HepG2 (cell line): ENCODE data around the gene ATP5F1A. TPM values are rescaled to one million over a fixed set of nuclear protein-coding genes. Genes with fewer than 3 reads are reported as not detected.

Experiments used
- ATAC-seq: fragments of 200-7000 bp; cut with Tn5 transposase; 3 replicates; pipeline ENCODE4 v1.9.1; 2020; ENCODE audit warnings: mild to moderate bottlenecking, moderate library complexity
- BruUV-seq: library from RNA; stranded (reverse); fragments of 400-500 nt; replicated peaks from 2 replicates; lab custom pipeline; 2021; lab: Mats Ljungman, UMichigan
- CTCF ChIA-PET: fragments of 300-600 bp; formaldehyde crosslinking; extraction: SDS; loops from one replicate; lab custom pipeline; 2021; ENCODE audit warnings: low total read pairs, inconsistent platforms, low intra/inter-chr PET ratio; lab: Yijun Ruan, JAX
- POLR2A ChIA-PET: fragments of 350-600 bp; sonication (Branson Sonifier 250); formaldehyde crosslinking; loops from one replicate; lab custom pipeline; 2020; ENCODE audit warnings: antibody characterized with exemption, inconsistent platforms; lab: Yijun Ruan, JAX
- DNase-seq: peaks from one replicate; pipeline ENCODE4 v3.0.0-alpha.2; 2015; ENCODE audit warnings: low spot score
- FAIRE-seq: peaks from 3 replicates; lab custom pipeline; 2011; peaks lifted over from hg19 to GRCh38; lab: Jason Lieb, UNC
- H2AFZ ChIP-seq: one replicate; pipeline ENCODE4 v1.6.1; 2011; ENCODE audit warnings: low read length, inconsistent platforms
- H3K27ac ChIP-seq: fragments of 300-600 bp; 3 replicates; pipeline ENCODE4 v1.8.0; 2011; ENCODE audit warnings: mixed run types, mild to moderate bottlenecking, mixed read lengths, low read length, inconsistent platforms; ENCODE audit not compliant: insufficient read depth; ENCODE audit errors: extremely low read length
- H3K27me3 ChIP-seq, 2 experiments: fragments of 200-600 bp in 1 of 2; 2 replicates in 1 of 2; 3 replicates in 1 of 2; pipeline versions ENCODE4 v1.6.0 to v1.8.0; 2011; ENCODE audit warnings: low read length in 2 of 2, mild to moderate bottlenecking in 2 of 2, moderate library complexity in 2 of 2, inconsistent platforms in 1 of 2; ENCODE audit not compliant: insufficient read depth in 2 of 2, control insufficient read depth in 1 of 2
- H3K36me3 ChIP-seq, 2 experiments: fragments of 200-600 bp in 1 of 2; replicated peaks in 1 of 2; 2 replicates in 1 of 2; 3 replicates in 1 of 2; pipeline versions ENCODE4 v1.5.1 to v1.8.0; 2011; ENCODE audit warnings: low read length in 2 of 2, inconsistent platforms in 1 of 2; ENCODE audit not compliant: insufficient read depth in 2 of 2, control insufficient read depth in 1 of 2
- H3K4me1 ChIP-seq: 2 replicates; pipeline ENCODE4 v1.5.1; 2012; ENCODE audit warnings: low read length, inconsistent platforms; ENCODE audit not compliant: insufficient read depth
- H3K4me2 ChIP-seq: 2 replicates; pipeline ENCODE4 v1.6.0; 2011; ENCODE audit warnings: low read depth, low read length, inconsistent platforms
- H3K4me3 ChIP-seq, 3 experiments: fragments of 200-600 bp in 1 of 3; sonication (generic), shearing (Covaris generic) in 1 of 3; replicated peaks in 1 of 3; 2 replicates each; pipeline ENCODE4 v1.5.1; 2011 to 2016; ENCODE audit warnings: low read length in 3 of 3, inconsistent platforms in 2 of 3, low read depth in 2 of 3, mild to moderate bottlenecking in 2 of 3, control low read depth in 1 of 3, mixed read lengths in 1 of 3; ENCODE audit not compliant: insufficient read depth in 1 of 3
- H3K79me2 ChIP-seq: one replicate; pipeline ENCODE4 v1.6.1; 2011; ENCODE audit warnings: low read length, inconsistent platforms; ENCODE audit not compliant: insufficient read depth
- H3K9ac ChIP-seq: 2 replicates; pipeline ENCODE4 v1.6.0; 2011; ENCODE audit warnings: mild to moderate bottlenecking, low read depth, low read length, inconsistent platforms; ENCODE audit not compliant: insufficient read depth
- H3K9me3 ChIP-seq: 2 replicates; pipeline ENCODE4 v1.5.1; 2012; ENCODE audit warnings: mild to moderate bottlenecking, low read length
- H4K20me1 ChIP-seq: 2 replicates; pipeline ENCODE4 v1.6.0; 2011; ENCODE audit warnings: inconsistent platforms, mild to moderate bottlenecking, low read length, moderate library complexity; ENCODE audit not compliant: insufficient read depth
- GLI4 ChIP-seq: sonication (generic); formaldehyde crosslinking; IDR thresholded peaks from 2 replicates; pipeline ENCODE4 v1.5.1; 2020; ENCODE audit warnings: missing genetic modification reagents, mild to moderate bottlenecking, moderate library complexity, borderline replicate concordance
- IKZF1 ChIP-seq: fragments of 450-650 bp; IDR thresholded peaks from 2 replicates; pipeline ENCODE4 v1.7.1; 2016
- JARID2 ChIP-seq: sonication (generic); formaldehyde crosslinking; IDR thresholded peaks from 2 replicates; pipeline ENCODE4 v1.8.1; 2023; ENCODE audit warnings: missing genetic modification reagents, inconsistent platforms; ENCODE audit not compliant: insufficient replicate concordance
- KDM3A ChIP-seq: IDR thresholded peaks from 2 replicates; pipeline ENCODE4 v1.6.1; 2018; ENCODE audit warnings: low read depth, missing compliant biosample characterization
- SMYD3 ChIP-seq: sonication (generic); formaldehyde crosslinking; IDR thresholded peaks from 2 replicates; pipeline ENCODE4 v1.8.1; 2023; ENCODE audit warnings: mild to moderate bottlenecking, missing genetic modification reagents
- SOX13 ChIP-seq, 3 experiments: fragments of 450-650 bp in 1 of 3; sonication (generic) in 1 of 3; formaldehyde crosslinking in 1 of 3; IDR thresholded peaks in 2 of 3; conservative IDR thresholded peaks in 1 of 3; 2 replicates each; pipeline versions ENCODE4 v1.5.0 to v1.6.1; 2016 to 2020; ENCODE audit warnings: antibody characterized with exemption in 1 of 3, mild to moderate bottlenecking in 1 of 3, missing compliant biosample characterization in 1 of 3, missing genetic modification reagents in 1 of 3, moderate library complexity in 1 of 3
- SRSF1 ChIP-seq: fragments of 200-400 bp; formaldehyde crosslinking; optimal IDR thresholded peaks from 2 replicates; pipeline ENCODE3; 2017; ENCODE audit warnings: mild to moderate bottlenecking, low read depth, low read length, moderate library complexity
- TOE1 ChIP-seq: sonication (generic); formaldehyde crosslinking; IDR thresholded peaks from 2 replicates; pipeline ENCODE4 v1.4.0; 2020; ENCODE audit warnings: mild to moderate bottlenecking, missing genetic modification reagents
- ZNF562 ChIP-seq: sonication (generic); formaldehyde crosslinking; IDR thresholded peaks from 2 replicates; pipeline ENCODE4 v1.8.0; 2022; ENCODE audit warnings: missing genetic modification reagents, borderline replicate concordance
- ZNF773 ChIP-seq: sonication (generic); formaldehyde crosslinking; IDR thresholded peaks from 2 replicates; pipeline ENCODE4 v1.4.0; 2020; ENCODE audit warnings: missing genetic modification reagents, borderline replicate concordance
- WGBS: methylation state at CpG from one replicate; pipeline ENCODE4 v1.1.6; 2017; ENCODE audit warnings: low lambda C conversion rate; 5-methylcytosine and 5-hydroxymethylcytosine counted together
- in situ Hi-C: cut with HindIII; loops from 2 replicates; pipeline ENCODE4 v1.10.0; 2017; ENCODE audit warnings: low pct_unique_long_range_greater_than_20kb; ENCODE audit not compliant: extremely low pct_ligation_motif_present
- intact Hi-C: fragments of 100-400 bp; cut with micrococcal nuclease; formaldehyde crosslinking; loops from one replicate; pipeline ENCODE4 v1.10.0; 2022; ENCODE audit not compliant: unreplicated experiment
- polyA plus RNA-seq, 8 experiments: library from polyadenylated mRNA; depleted of rRNA in 3 of 8; stranded (reverse) in 7 of 8; unstranded in 1 of 8; fragments of >200 nt; fragmentation: Illumina TruSeq in 4 of 8; extraction: Trizol in 4 of 8; gene quantifications; 2 replicates each; pipeline versions ENCODE4 v1.2.1 to v1.2.3, GENCODE V29; 2011 to 2016; ENCODE audit warnings: low read depth in 4 of 8, missing spikeins in 1 of 8, mixed read lengths in 1 of 8; ENCODE audit not compliant: insufficient read depth in 1 of 8
- total RNA-seq, 5 experiments: library from RNA; depleted of rRNA; stranded (reverse); fragments of >200 nt; fragmentation: Illumina TruSeq; extraction: Trizol; gene quantifications; 2 replicates each; pipeline ENCODE4 v1.2.3, GENCODE V29; 2016; ENCODE audit warnings: low read depth in 1 of 5
- TF ChIP-seq, protein P1 (sequence below): sonication (generic); formaldehyde crosslinking; IDR thresholded peaks from 2 replicates; pipeline ENCODE4 v1.4.0; 2020; ENCODE audit warnings: mild to moderate bottlenecking, low read depth, missing genetic modification reagents
- TF ChIP-seq, protein P2 (sequence below): sonication (generic); formaldehyde crosslinking; IDR thresholded peaks from 2 replicates; pipeline ENCODE4 v1.4.0; 2020; ENCODE audit warnings: missing genetic modification reagents, borderline replicate concordance
- TF ChIP-seq, protein P3 (sequence below): sonication (generic); formaldehyde crosslinking; conservative IDR thresholded peaks from 2 replicates; pipeline ENCODE4 v1.4.0; 2020; ENCODE audit warnings: missing genetic modification reagents
- TF ChIP-seq, protein P4 (sequence below): sonication (generic); formaldehyde crosslinking; IDR thresholded peaks from 2 replicates; pipeline ENCODE4 v1.5.1; 2020; ENCODE audit warnings: missing genetic modification reagents, mild to moderate bottlenecking, borderline replicate concordance

The ATP5F1A gene
- total and polyA plus RNA-seq, 2 of the 13 experiments (the other 11 are each of a cell fraction or from before 2014, with no cell fraction given), result 459 to 922 TPM

DNA sequence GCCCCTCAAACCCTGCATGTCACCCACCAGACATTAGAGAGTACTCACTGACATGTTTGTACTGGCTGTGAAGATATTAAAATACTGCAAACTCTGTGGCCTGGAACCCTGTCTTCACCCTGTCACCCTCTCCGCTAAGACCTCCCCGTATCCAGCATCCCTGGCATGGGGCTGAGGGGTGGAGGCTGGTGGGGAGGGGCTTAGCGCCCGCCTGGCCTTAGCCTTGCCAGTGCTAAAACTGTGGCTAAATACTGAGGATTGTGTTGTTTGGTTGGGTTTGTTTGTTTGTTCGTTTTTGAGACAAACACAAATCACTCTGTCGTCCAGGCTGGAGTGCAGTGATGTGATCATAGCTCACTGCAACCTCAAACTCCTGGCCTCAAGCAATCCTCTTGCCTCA lies 27.9 kb downstream of the ATP5F1A start (continued):
- TF ChIP-seq TOE1 (CRISPR knock-in tag), result no peak
- TF ChIP-seq, protein P1, sequence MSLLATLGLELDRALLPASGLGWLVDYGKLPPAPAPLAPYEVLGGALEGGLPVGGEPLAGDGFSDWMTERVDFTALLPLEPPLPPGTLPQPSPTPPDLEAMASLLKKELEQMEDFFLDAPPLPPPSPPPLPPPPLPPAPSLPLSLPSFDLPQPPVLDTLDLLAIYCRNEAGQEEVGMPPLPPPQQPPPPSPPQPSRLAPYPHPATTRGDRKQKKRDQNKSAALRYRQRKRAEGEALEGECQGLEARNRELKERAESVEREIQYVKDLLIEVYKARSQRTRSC (CRISPR knock-in tag), result no peak
- TF ChIP-seq SOX13 (IDR thresholded peaks at IDR 0.05), result no peak
- no peak for TF ChIP-seq SOX13 (CRISPR knock-in tag; conservative IDR thresholded peaks at IDR 0.05 in 1 of 2, IDR thresholded peaks at IDR 0.05 in 1 of 2)

DNA sequence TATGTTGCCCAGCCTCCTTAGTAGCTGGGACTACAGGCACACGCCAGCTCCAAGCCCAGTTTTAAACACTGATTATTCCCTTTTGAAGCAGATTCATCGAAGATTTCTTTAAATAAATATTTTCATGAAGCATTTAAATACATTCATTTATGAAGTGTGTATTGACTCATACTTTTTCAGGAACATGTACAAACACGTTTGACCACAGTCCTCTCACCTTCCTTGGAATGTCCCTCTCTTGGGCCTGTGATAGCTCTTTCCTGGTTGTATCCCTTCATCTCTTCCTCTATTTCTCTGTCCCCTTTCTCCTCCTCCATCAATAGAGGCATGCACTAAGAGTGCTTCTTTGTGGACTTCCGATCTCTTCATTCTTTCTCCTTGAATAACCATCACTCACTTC lies 28.6 kb downstream of the ATP5F1A start:
- Histone ChIP-seq H3K9ac (no peak overlapping the region), H3K4me3 (no peak overlapping the region), H3K27me3 (peaks cover 12 to 39% of the 10 kb centered on the region in 2 experiments; a peak in 4 of 5 replicates), H3K9me3 (no peaks in the 10 kb centered on the region), H3K36me3 (no peaks in the 10 kb centered on the region), H2AFZ (no peak overlapping the region), H3K27ac (no peak overlapping the region), H4K20me1 (peaks cover 9% of the 10 kb centered on the region; the same call in 1 of the 2 replicates), H3K79me2 (no peaks in the 10 kb centered on the region), H3K4me2 (no peak overlapping the region), H3K4me1 (peaks cover 21% of the 10 kb centered on the region)
- intact Hi-C loops (no loop called here), in situ Hi-C loops (no loop called here)
- 55% methylated on average over 4 of the region's 4 CpGs for WGBS
- ATAC-seq (no peak), FAIRE-seq (no peak), DNase-seq (no peak)
- ChIA-PET CTCF (no interaction called here), POLR2A (no interaction called here)
- BruUV-seq, result no TSS peak
- TF ChIP-seq ZNF562 (CRISPR knock-in tag) (no peak), JARID2 (CRISPR knock-in tag) (no peak), IKZF1 (no peak), SMYD3 (CRISPR knock-in tag) (no peak), GLI4 (CRISPR knock-in tag) (no peak), KDM3A (no peak), ZNF773 (no peak), SRSF1 (no peak)
- TF ChIP-seq, protein P2, sequence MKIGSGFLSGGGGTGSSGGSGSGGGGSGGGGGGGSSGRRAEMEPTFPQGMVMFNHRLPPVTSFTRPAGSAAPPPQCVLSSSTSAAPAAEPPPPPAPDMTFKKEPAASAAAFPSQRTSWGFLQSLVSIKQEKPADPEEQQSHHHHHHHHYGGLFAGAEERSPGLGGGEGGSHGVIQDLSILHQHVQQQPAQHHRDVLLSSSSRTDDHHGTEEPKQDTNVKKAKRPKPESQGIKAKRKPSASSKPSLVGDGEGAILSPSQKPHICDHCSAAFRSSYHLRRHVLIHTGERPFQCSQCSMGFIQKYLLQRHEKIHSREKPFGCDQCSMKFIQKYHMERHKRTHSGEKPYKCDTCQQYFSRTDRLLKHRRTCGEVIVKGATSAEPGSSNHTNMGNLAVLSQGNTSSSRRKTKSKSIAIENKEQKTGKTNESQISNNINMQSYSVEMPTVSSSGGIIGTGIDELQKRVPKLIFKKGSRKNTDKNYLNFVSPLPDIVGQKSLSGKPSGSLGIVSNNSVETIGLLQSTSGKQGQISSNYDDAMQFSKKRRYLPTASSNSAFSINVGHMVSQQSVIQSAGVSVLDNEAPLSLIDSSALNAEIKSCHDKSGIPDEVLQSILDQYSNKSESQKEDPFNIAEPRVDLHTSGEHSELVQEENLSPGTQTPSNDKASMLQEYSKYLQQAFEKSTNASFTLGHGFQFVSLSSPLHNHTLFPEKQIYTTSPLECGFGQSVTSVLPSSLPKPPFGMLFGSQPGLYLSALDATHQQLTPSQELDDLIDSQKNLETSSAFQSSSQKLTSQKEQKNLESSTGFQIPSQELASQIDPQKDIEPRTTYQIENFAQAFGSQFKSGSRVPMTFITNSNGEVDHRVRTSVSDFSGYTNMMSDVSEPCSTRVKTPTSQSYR (CRISPR knock-in tag), result no peak
- TF ChIP-seq, protein P3, sequence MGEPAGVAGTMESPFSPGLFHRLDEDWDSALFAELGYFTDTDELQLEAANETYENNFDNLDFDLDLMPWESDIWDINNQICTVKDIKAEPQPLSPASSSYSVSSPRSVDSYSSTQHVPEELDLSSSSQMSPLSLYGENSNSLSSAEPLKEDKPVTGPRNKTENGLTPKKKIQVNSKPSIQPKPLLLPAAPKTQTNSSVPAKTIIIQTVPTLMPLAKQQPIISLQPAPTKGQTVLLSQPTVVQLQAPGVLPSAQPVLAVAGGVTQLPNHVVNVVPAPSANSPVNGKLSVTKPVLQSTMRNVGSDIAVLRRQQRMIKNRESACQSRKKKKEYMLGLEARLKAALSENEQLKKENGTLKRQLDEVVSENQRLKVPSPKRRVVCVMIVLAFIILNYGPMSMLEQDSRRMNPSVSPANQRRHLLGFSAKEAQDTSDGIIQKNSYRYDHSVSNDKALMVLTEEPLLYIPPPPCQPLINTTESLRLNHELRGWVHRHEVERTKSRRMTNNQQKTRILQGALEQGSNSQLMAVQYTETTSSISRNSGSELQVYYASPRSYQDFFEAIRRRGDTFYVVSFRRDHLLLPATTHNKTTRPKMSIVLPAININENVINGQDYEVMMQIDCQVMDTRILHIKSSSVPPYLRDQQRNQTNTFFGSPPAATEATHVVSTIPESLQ (CRISPR knock-in tag), result no peak
- TF ChIP-seq, protein P4, sequence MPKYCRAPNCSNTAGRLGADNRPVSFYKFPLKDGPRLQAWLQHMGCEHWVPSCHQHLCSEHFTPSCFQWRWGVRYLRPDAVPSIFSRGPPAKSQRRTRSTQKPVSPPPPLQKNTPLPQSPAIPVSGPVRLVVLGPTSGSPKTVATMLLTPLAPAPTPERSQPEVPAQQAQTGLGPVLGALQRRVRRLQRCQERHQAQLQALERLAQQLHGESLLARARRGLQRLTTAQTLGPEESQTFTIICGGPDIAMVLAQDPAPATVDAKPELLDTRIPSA (CRISPR knock-in tag), result no peak
- TF ChIP-seq, protein P1 (CRISPR knock-in tag), result no peak
